ENCODE measurements around the gene RHOF. TPM values are rescaled to one million over a fixed set of nuclear protein-coding genes. Genes with fewer than 3 reads are reported as not detected.

RHOF gene
- polyA plus RNA-seq, 1 of the 3 experiments (the other 2 are of a cell fraction) = 5.0 TPM

GRCh38 chr12:121769831-121770301 is 23.6 kb downstream of the RHOF start:
- no peak for TF ChIP-seq TCF12 (IDR thresholded peaks at IDR 0.05)
- no peak for TF ChIP-seq PBX3 (IDR thresholded peaks at IDR 0.05)
- no peak for TF ChIP-seq ELF1 (IDR thresholded peaks at IDR 0.05)
- TF ChIP-seq FOXM1 (IDR thresholded peaks at IDR 0.05; ENCODE audit: low read depth) = no peak
- TF ChIP-seq GABPA (IDR thresholded peaks at IDR 0.05; ENCODE audit: low read depth) = no peak
- no peak for TF ChIP-seq USF2 (IDR thresholded peaks at IDR 0.05; ENCODE audit: borderline replicate concordance, low read depth, low read length)
- TF ChIP-seq RCOR1 (IDR thresholded peaks at IDR 0.05; ENCODE audit: low read length) = no peak
- no peak for TF ChIP-seq IRF3 (IDR thresholded peaks at IDR 0.05; ENCODE audit: low read depth, low read length)
- TF ChIP-seq, protein P1, sequence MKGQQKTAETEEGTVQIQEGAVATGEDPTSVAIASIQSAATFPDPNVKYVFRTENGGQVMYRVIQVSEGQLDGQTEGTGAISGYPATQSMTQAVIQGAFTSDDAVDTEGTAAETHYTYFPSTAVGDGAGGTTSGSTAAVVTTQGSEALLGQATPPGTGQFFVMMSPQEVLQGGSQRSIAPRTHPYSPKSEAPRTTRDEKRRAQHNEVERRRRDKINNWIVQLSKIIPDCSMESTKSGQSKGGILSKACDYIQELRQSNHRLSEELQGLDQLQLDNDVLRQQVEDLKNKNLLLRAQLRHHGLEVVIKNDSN (IDR thresholded peaks at IDR 0.05; ENCODE audit: borderline replicate concordance, low read depth) = no peak
- no peak for TF ChIP-seq NFIC (IDR thresholded peaks at IDR 0.05; ENCODE audit: borderline replicate concordance)
- TF ChIP-seq MEF2A (IDR thresholded peaks at IDR 0.05; ENCODE audit: borderline replicate concordance, low read depth) = no peak
- TF ChIP-seq TAF1 (IDR thresholded peaks at IDR 0.05; ENCODE audit: borderline replicate concordance, low read depth, low read length) = no peak
- TF ChIP-seq EZH2phosphoT487 (IDR thresholded peaks at IDR 0.05; ENCODE audit: borderline replicate concordance, low read depth) = no peak
- CTCF ChIA-PET = interaction anchor here (0.8 to 25.7 kb wide), 6 partner anchors 25 to 74 kb away, joined by 3 to 382 read pairs (median 6); partner anchors contain the start of genes RHOF and TMEM120B
- H3K27ac ChIP-seq (ENCODE audit: low read depth in 2 of 2, low read length in 1 of 2) = no peak overlapping the region

DNA sequence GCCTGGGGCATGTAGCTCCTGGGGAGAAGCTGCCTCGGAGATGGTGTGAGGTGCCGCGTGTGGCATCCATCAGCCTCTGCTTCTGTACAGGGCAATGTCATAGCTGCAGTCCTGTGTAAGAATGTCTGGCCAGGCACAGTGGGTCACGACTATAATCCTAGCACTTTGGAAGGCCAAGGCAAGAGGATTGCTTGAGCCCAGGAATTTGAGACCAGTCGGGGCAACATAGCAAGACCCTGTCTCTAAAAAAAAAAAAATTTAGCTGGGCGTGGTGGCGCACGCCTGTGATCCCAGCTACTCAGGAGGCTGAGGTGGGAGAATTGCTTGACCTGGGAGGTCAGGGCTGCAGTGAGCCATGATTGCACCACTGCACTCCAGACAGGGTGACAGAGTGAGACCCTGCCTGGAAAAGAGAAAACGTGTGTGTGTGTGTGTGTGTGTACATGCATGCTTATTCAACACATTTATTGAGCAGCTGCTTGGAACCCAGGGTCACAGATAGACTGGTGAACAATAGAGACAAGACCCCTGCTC is 24.1 kb downstream of the RHOF start:
- Histone ChIP-seq H3K4me3 (ENCODE audit: low read depth in 2 of 2, low read length in 1 of 2) (no peak overlapping the region), H3K9me2 (no peaks in the 10 kb centered on the region), H3K9me3 (no peaks in the 10 kb centered on the region), H4K20me1 (ENCODE audit: insufficient read depth) (no peaks in the 10 kb centered on the region), H3K27ac (ENCODE audit: low read depth in 2 of 2, low read length in 1 of 2) (no peak overlapping the region), H3K4me2 (no peak overlapping the region), H2AFZ (ENCODE audit: low read depth) (no peak overlapping the region), H3K27me3 (ENCODE audit: insufficient read depth) (no peaks in the 10 kb centered on the region), H3K4me1 (ENCODE audit: control insufficient read depth in 1 of 2, insufficient read depth in 2 of 2, low read depth in 1 of 2, low read length in 1 of 2) (peaks cover 17 to 33% of the 10 kb centered on the region in 2 experiments; a peak in 1 of 4 replicates), H3K9ac (no peak overlapping the region), H3F3A (replicated peaks; ENCODE audit: insufficient read depth) (peaks cover 14% of the 10 kb centered on the region), H3K79me2 (ENCODE audit: insufficient read depth) (no peaks in the 10 kb centered on the region), H3K36me3 (replicated peaks in 1 of 2; ENCODE audit: control insufficient read depth in 1 of 2, insufficient read depth in 2 of 2, low read length in 1 of 2) (peaks cover 0 to 4% of the 10 kb centered on the region in 2 experiments)
- DNase-seq = no peak
- ChIA-PET CTCF (interaction anchor here (0.8 to 25.7 kb wide), 6 partner anchors 25 to 73 kb away, joined by 3 to 382 read pairs (median 6); partner anchors contain the start of genes RHOF and TMEM120B), POLR2A (no interaction called here)
- WGBS (ENCODE audit: low lambda C conversion rate) = 89% methylated on average over 9 of the region's 9 CpGs
- TF ChIP-seq ZBTB33 (IDR thresholded peaks at IDR 0.05; ENCODE audit: borderline replicate concordance, low read depth) = no peak
- no peak for TF ChIP-seq MXI1 (IDR thresholded peaks at IDR 0.05; ENCODE audit: low read depth, low read length)
- TF ChIP-seq GABPA (IDR thresholded peaks at IDR 0.05; ENCODE audit: low read depth) = no peak
- no peak for TF ChIP-seq EP300 (IDR thresholded peaks at IDR 0.05; ENCODE audit: borderline replicate concordance in 1 of 2, low read depth in 1 of 2, low read length in 1 of 2)
- no peak for TF ChIP-seq EZH2phosphoT487 (IDR thresholded peaks at IDR 0.05; ENCODE audit: borderline replicate concordance, low read depth)
- no peak for TF ChIP-seq YY1 (IDR thresholded peaks at IDR 0.05; ENCODE audit: low read depth)
- no peak for TF ChIP-seq TCF12 (IDR thresholded peaks at IDR 0.05)

More at GRCh38 chr12:121769831-121770301, 23.6 kb downstream of the RHOF start:
- Histone ChIP-seq H3K4me3 (ENCODE audit: low read depth in 2 of 2, low read length in 1 of 2) (no peak overlapping the region), H3K79me2 (ENCODE audit: insufficient read depth) (no peaks in the 10 kb centered on the region), H3K27me3 (ENCODE audit: insufficient read depth) (no peaks in the 10 kb centered on the region), H3K4me1 (ENCODE audit: control insufficient read depth in 1 of 2, insufficient read depth in 2 of 2, low read depth in 1 of 2, low read length in 1 of 2) (peaks cover 17 to 33% of the 10 kb centered on the region in 2 experiments; a peak in 1 of 4 replicates), H2AFZ (ENCODE audit: low read depth) (no peak overlapping the region), H4K20me1 (ENCODE audit: insufficient read depth) (no peaks in the 10 kb centered on the region), H3K36me3 (replicated peaks in 1 of 2; ENCODE audit: control insufficient read depth in 1 of 2, insufficient read depth in 2 of 2, low read length in 1 of 2) (peaks cover 0 to 4% of the 10 kb centered on the region in 2 experiments), H3F3A (replicated peaks; ENCODE audit: insufficient read depth) (peaks cover 11% of the 10 kb centered on the region), H3K4me2 (no peak overlapping the region), H3K9ac (no peak overlapping the region), H3K9me3 (no peaks in the 10 kb centered on the region), H3K9me2 (no peaks in the 10 kb centered on the region)
- 93% methylated on average over 9 of the region's 11 CpGs for WGBS (ENCODE audit: low lambda C conversion rate)
- POLR2A ChIA-PET = no interaction called here
- no peak for DNase-seq

All from SK-N-SH (cell line).